Gastrocnemius medialis (tissue), 4 donors: ENCODE data around the gene ARHGEF37. TPM values are rescaled to one million over a fixed set of nuclear protein-coding genes. Genes with fewer than 3 reads are reported as not detected.

Source experiments
- ATAC-seq, 2 donors: fragments of 150-250 bp; one replicate each; pipeline ENCODE4 v1.9.1; 2016
- DNase-seq, 2 donors: peaks; one replicate each; pipeline ENCODE4 v3.0.0-alpha.2; 2019
- H3K27ac ChIP-seq, 4 donors: fragments of 200-600 bp; sonication (generic); 1 replicate in 1 of 4; 2 replicates in 3 of 4; pipeline ENCODE4 v1.5.1; 2016 to 2018; ENCODE audit warnings: mild to moderate bottlenecking in 2 of 4, moderate library complexity in 1 of 4
- H3K27me3 ChIP-seq, 3 donors: fragments of 200-600 bp; sonication (generic) in 2 of 3; 1 replicate in 1 of 3; 2 replicates in 2 of 3; pipeline versions ENCODE4 v1.5.1 to v1.6.0; 2016 to 2019; ENCODE audit warnings: mild to moderate bottlenecking in 1 of 3, moderate library complexity in 1 of 3
- H3K36me3 ChIP-seq, 2 donors: fragments of 200-600 bp; sonication (generic) in 1 of 2; one replicate each; pipeline ENCODE4 v1.5.1; 2017 to 2018
- H3K4me1 ChIP-seq, 2 donors: fragments of 200-600 bp; sonication (generic) in 1 of 2; one replicate each; pipeline ENCODE4 v1.5.1; 2016 to 2017; ENCODE audit warnings: mild to moderate bottlenecking in 2 of 2
- H3K4me3 ChIP-seq, 4 donors: fragments of 200-600 bp; sonication (generic) in 3 of 4; 1 replicate in 1 of 4; 2 replicates in 3 of 4; pipeline ENCODE4 v1.5.1; 2016 to 2019; ENCODE audit warnings: mild to moderate bottlenecking in 2 of 4
- H3K9me3 ChIP-seq, 3 donors: fragments of 200-600 bp; sonication (generic) in 2 of 3; 1 replicate in 1 of 3; 2 replicates in 2 of 3; pipeline ENCODE4 v1.5.1; 2016 to 2019
- POLR2A ChIP-seq, 2 donors: fragments of 450-650 bp; IDR thresholded peaks; one replicate each; pipeline ENCODE4 v1.6.1; 2017; ENCODE audit warnings: antibody characterized with exemption in 2 of 2, mild to moderate bottlenecking in 2 of 2, moderate library complexity in 2 of 2
- in situ Hi-C, 4 donors: fragments of 200-750 bp; cut with MboI; loops; one replicate each; pipeline versions ENCODE4 v1.15.0 to v1.8.0; 2017; ENCODE audit warnings: low sequenced_read_pairs in 4 of 4
- intact Hi-C: fragments of 100-400 bp; cut with DNase I; formaldehyde crosslinking; loops from one replicate; pipeline ENCODE4 v1.15.1; 2023; ENCODE audit warnings: low total_unique reads
- total RNA-seq, 4 donors: library from RNA; depleted of rRNA; stranded (reverse); fragments of >200 nt; gene quantifications; one replicate each; pipeline versions ENCODE4 v1.1.0 to v1.2.3, GENCODE V29; 2016
- TF ChIP-seq, protein P1 (sequence below), 5 experiments: fragments of 450-650 bp in 3 of 5; fragments of 200-600 bp in 2 of 5; sonication (generic) in 2 of 5; IDR thresholded peaks in 4 of 5; conservative IDR thresholded peaks in 1 of 5; 1 replicate in 4 of 5; 2 replicates in 1 of 5; pipeline ENCODE4 v1.5.1; 2016 to 2019; ENCODE audit warnings: antibody characterized with exemption in 5 of 5, mild to moderate bottlenecking in 3 of 5, moderate library complexity in 3 of 5

The ARHGEF37 gene
- total RNA-seq, 4 donors from 2014 or later = 9.5 to 28.6 (median 21.0) TPM

DNA sequence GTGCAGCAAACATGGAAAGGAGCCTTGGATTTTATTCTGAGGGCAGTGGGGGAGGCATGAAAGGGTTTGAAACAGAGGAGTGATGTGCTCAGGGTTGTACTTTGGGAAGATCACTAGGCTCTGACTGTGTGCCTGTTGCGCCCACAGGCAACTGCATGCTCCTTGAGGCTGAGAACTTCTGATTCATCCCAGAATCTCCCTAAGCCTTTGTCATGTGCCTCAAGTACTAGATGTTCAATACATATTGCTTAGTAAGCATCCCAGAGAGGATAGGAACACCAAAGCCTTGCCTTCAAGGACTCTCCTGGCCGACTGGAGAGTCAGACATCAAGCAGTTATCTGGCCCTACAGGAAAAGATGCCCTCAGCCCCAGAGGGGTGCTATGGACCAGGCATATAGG, 54.1 kb downstream of the ARHGEF37 start:
- TF ChIP-seq POLR2A (IDR thresholded peaks at IDR 0.05) = no peak
- TF ChIP-seq, protein P1, sequence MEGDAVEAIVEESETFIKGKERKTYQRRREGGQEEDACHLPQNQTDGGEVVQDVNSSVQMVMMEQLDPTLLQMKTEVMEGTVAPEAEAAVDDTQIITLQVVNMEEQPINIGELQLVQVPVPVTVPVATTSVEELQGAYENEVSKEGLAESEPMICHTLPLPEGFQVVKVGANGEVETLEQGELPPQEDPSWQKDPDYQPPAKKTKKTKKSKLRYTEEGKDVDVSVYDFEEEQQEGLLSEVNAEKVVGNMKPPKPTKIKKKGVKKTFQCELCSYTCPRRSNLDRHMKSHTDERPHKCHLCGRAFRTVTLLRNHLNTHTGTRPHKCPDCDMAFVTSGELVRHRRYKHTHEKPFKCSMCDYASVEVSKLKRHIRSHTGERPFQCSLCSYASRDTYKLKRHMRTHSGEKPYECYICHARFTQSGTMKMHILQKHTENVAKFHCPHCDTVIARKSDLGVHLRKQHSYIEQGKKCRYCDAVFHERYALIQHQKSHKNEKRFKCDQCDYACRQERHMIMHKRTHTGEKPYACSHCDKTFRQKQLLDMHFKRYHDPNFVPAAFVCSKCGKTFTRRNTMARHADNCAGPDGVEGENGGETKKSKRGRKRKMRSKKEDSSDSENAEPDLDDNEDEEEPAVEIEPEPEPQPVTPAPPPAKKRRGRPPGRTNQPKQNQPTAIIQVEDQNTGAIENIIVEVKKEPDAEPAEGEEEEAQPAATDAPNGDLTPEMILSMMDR (IDR thresholded peaks at IDR 0.05 in 4 of 5, conservative IDR thresholded peaks at IDR 0.05 in 1 of 5) = no peak
- no peak overlapping the region for H3K4me3 ChIP-seq
- no peak for DNase-seq
- in situ Hi-C loops (loop anchor here (5.0 to 10.0 kb wide), 5 partner anchors 192 to 359 kb away; no protein-coding TSS in a partner anchor), intact Hi-C loops (no loop called here)
- H3K27ac ChIP-seq = peak overlapping the region in 1 of 4 donors; percentile 23
- no peaks in the 10 kb centered on the region for H3K36me3 ChIP-seq
- peak in 1 of 2 donors; percentile 30 for ATAC-seq
- H3K9me3 ChIP-seq = no peaks in the 10 kb centered on the region
- peaks cover 8 to 17% of the 10 kb centered on the region in 2 donors for H3K4me1 ChIP-seq
- H3K27me3 ChIP-seq = no peaks in the 10 kb centered on the region

DNA sequence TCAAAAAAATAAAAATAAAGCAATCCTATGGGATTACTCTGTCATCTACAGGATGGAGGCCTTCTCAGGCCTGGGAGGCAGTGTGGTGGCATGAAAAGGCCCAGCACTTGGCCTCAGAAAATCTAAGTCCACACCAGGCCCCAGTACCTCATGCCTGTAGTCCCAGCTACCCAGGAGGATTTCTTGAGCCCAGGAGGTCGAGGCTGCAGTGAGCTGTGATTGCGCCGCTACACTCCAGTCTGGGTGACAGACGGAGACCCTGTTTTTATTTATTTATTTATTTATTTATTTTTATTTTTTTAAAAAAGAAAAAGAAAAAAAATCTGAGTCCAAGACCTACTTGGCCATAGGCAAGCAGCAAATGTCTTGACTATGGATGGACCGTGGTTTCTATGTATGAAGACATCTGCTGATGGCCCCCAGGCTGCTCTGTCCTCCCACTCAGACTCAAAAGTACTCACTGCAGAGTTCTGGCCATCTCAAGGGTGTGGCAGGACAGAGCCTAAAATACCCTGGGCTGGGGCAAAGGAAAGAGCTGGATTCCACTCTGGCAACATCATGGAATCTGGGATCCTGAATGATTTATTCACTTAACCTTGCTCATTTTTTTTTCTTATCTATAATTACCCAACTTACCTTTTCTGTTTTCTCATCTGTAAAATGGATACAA, 55.0 kb downstream of the ARHGEF37 start:
- Histone ChIP-seq H3K4me3 (no peak overlapping the region), H3K27ac (no peak overlapping the region), H3K27me3 (no peaks in the 10 kb centered on the region), H3K4me1 (peaks cover 17 to 26% of the 10 kb centered on the region in 2 donors), H3K36me3 (no peaks in the 10 kb centered on the region), H3K9me3 (no peaks in the 10 kb centered on the region)
- intact Hi-C loops = loop anchor here (1.0 kb wide), 2 partner anchors 192 to 217 kb away; no protein-coding TSS in a partner anchor
- TF ChIP-seq POLR2A (IDR thresholded peaks at IDR 0.05) = no peak
- TF ChIP-seq, protein P1 (IDR thresholded peaks at IDR 0.05 in 4 of 5, conservative IDR thresholded peaks at IDR 0.05 in 1 of 5) = no peak
- ATAC-seq (no peak), DNase-seq (no peak)
- in situ Hi-C loops = loop anchor here (5.0 to 10.0 kb wide), 5 partner anchors 191 to 358 kb away; no protein-coding TSS in a partner anchor

DNA sequence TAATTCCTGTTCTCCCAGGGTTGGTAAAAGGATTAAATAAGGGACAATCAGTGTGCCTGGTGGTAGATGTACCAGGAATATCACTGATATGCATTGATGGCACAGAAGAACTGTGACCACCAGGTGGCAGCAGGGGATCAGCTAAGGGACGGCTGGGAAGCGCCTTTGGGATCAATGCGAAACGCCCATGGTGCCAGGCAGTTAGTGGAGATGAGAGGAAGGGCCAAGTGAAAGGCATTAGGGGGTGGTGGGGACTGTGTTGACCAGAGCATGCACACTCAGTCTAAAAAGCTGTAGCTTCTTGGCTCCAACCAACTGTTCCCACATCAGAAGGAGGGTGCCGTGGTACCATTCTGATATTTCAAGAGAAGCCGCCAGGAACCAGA, 55.6 kb downstream of the ARHGEF37 start:
- no peak overlapping the region for H3K27ac ChIP-seq
- H3K9me3 ChIP-seq = no peaks in the 10 kb centered on the region
- peaks cover 21 to 26% of the 10 kb centered on the region in 2 donors for H3K4me1 ChIP-seq
- TF ChIP-seq, protein P1 (IDR thresholded peaks at IDR 0.05 in 4 of 5, conservative IDR thresholded peaks at IDR 0.05 in 1 of 5) = peak; percentile 70 to 93 (median 89)
- no peak for TF ChIP-seq POLR2A (IDR thresholded peaks at IDR 0.05)
- ATAC-seq = peak; percentile 32 to 40
- in situ Hi-C loops = loop anchor here (5.0 to 10.0 kb wide), 5 partner anchors 190 to 358 kb away; no protein-coding TSS in a partner anchor
- peak in 1 of 2 donors; percentile 49 for DNase-seq
- no peak overlapping the region for H3K4me3 ChIP-seq
- H3K36me3 ChIP-seq = no peaks in the 10 kb centered on the region
- no peaks in the 10 kb centered on the region for H3K27me3 ChIP-seq
- intact Hi-C loops = loop anchor here (1.0 kb wide), 3 partner anchors 191 to 353 kb away; no protein-coding TSS in a partner anchor

DNA sequence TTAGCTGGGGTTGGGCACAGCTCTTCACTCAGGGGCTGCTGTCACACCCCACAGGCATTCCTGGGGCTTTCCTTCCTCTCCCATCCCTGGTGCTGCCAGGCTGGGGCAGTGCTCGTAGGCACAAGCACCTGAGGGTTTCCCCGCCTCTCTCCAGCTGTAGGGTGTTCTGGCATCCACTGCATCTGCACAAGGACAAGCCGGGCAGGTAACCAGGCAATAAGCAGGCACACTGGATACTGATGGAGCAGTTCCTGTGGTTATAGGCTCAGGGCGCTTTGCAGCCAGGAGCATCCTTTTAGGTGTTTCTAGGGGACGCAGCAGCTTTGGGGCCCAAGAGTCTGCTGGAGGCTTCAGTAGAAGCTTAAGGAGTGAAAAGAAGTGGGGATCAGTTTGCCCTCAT, 56.8 kb downstream of the ARHGEF37 start:
- no peak for TF ChIP-seq POLR2A (IDR thresholded peaks at IDR 0.05)
- TF ChIP-seq, protein P1 (IDR thresholded peaks at IDR 0.05 in 4 of 5, conservative IDR thresholded peaks at IDR 0.05 in 1 of 5) = no peak
- no peak for DNase-seq
- Histone ChIP-seq H3K9me3 (no peaks in the 10 kb centered on the region), H3K36me3 (no peaks in the 10 kb centered on the region), H3K4me3 (no peak overlapping the region), H3K4me1 (peaks cover 16 to 21% of the 10 kb centered on the region in 2 donors), H3K27ac (no peak overlapping the region), H3K27me3 (no peaks in the 10 kb centered on the region)
- in situ Hi-C loops = loop anchor here (5.0 to 10.0 kb wide), 5 partner anchors 189 to 357 kb away; no protein-coding TSS in a partner anchor
- ATAC-seq = no peak
- intact Hi-C loops = no loop called here
